ENCODE data around the gene EIF4EBP2.
A peak's percentile ranks its signal among the peaks of the same experiment; 100 is the strongest.

EIF4EBP2 gene

DNA sequence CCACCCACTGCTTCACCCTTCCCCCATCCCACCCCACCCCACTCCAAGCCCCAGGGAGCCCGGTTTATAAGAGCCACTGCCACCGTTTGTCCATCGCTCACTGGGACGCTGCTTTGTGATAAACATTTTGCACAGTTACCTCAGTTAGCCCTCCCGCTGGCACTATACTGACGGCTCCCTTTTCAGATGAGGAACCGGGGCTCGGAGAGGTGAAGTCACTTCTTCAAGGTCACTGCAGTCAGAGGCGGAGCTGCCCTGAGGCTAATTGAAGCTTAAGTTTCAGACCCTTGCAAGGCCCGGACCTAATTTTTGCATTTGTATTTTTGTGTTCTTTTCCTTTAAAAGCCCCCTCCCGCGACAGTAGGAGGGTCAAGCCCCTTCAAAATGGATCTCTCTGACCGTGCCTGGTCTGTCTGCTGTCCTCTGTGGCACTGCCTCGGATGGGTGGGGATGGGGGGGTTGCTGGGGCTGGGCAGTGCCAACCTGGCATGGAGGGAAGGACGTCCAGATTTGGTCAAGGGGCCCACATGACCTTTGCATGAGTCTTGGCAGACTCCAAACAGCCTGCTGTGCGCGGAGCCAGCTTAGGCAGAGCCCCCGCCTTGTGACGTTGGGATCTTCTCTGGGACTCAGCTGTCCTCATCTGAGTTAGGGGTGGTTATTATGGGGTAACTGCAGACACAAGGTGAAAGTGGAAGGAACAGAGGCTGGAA is 55.3 kb downstream of the EIF4EBP2 start:
- no CpG with 5 or more reads among the region's 19 CpGs for WGBS (ENCODE audit: insufficient coverage, insufficient read length)
- H3K4me1 ChIP-seq (ENCODE audit: control insufficient read depth, insufficient read depth, low read length): peaks cover 9% of the 10 kb centered on the region
- H3K36me3 ChIP-seq (ENCODE audit: control insufficient read depth, insufficient read depth, low read length): no peaks in the 10 kb centered on the region
- H3K27ac ChIP-seq (ENCODE audit: low read length): no peak overlapping the region
- DNase-seq (ENCODE audit: low read depth, low spot score): no peak
- H3K4me3 ChIP-seq (ENCODE audit: low read length): peak overlapping the region; percentile 35; the same call in 1 of the 2 replicates
- H3K27me3 ChIP-seq (ENCODE audit: control insufficient read depth, insufficient read depth, low read length): peaks cover 6% of the 10 kb centered on the region
- no peaks in the 10 kb centered on the region for H3K9me3 ChIP-seq (ENCODE audit: control insufficient read depth, insufficient read depth, low read length)

DNA sequence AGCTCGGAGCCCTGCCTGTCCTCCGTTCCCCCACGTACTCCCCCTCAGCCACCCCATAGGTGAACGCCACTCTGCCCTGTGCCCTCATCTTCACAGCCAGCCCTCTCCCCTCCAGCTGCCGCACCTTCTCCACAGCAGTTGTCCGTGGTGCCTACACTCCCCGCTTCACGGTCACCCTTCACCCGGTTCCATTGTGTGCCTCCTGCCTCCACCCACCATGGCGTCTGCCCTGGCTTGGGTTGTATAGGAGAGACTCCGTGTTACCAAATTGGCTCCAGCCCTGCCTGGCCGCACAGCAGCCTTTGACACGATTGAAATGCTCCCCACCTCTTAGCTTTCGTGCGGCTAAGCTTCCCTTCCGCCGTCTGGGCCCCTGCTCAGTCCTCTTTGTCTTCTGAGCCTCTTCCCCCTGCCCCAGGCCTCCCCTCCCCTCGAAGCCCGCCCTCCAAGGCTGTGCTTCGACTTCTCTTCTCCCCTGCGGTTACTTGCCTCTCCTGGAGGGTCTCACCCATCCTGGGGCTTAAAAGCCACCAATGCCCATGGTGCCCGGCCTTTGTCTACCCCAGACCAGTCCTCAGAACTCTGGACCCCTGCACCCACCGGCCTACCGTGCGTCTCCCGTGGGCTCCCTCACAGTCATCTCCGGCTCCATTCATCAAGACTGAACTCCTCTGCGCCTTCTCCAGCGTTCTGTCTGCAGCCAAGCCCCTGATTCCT is 56.0 kb downstream of the EIF4EBP2 start:
- no peak for DNase-seq (ENCODE audit: low read depth, low spot score)
- Histone ChIP-seq H3K27ac (ENCODE audit: low read length) (no peak overlapping the region), H3K36me3 (ENCODE audit: control insufficient read depth, insufficient read depth, low read length) (no peaks in the 10 kb centered on the region), H3K9me3 (ENCODE audit: control insufficient read depth, insufficient read depth, low read length) (no peaks in the 10 kb centered on the region), H3K27me3 (ENCODE audit: control insufficient read depth, insufficient read depth, low read length) (peaks cover 6% of the 10 kb centered on the region), H3K4me1 (ENCODE audit: control insufficient read depth, insufficient read depth, low read length) (peaks cover 9% of the 10 kb centered on the region), H3K4me3 (ENCODE audit: low read length) (no peak overlapping the region)
- no CpG with 5 or more reads among the region's 29 CpGs for WGBS (ENCODE audit: insufficient coverage, insufficient read length)

DNA sequence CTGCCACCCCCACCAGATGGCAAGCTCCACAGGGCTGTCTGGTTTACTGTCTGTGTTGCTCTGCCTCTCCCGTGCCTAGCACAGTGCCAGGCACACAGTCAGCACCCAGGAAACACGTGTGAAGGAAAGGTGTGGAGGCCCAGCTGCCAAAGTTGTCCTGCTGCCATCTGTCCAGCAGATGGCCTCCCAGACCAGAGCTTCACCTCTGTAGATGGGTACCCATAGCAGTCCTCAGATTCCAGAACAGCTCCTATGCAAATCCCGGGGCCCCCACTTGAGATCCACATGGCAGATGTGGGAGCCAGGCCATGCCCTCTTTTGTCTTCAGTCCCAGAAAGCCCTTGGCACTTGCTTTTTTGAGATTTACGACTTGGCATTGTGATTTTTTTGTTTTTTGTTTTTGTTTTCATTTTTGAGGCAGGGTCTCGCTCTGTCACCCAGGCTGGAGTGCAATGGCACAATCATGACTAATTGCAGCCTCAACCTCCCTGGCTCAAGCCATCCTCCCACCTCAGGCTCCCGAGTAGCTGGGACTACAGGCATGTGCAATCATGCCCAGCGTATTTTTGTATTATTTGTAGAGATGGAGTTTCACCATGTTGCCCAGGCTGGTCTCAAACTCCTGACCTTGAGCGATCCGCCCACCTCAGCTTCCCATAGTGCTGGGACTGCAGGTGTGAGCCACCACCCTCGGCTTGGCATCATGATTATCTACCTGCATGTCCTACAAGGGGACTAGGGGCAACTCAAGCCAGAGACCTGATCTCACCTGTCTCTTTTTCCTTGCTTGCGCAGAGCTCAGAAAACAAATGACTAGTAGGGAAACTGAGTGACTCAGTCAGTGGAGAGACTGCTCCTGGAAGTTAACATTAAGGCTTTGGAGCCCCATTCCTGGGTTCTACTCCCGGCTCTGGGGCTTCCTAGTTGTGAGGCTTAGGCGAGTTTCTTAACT is 57.7 kb downstream of the EIF4EBP2 start:
- peaks cover 6% of the 10 kb centered on the region for H3K27me3 ChIP-seq (ENCODE audit: control insufficient read depth, insufficient read depth, low read length)
- DNase-seq (ENCODE audit: low read depth, low spot score): no peak

DNA sequence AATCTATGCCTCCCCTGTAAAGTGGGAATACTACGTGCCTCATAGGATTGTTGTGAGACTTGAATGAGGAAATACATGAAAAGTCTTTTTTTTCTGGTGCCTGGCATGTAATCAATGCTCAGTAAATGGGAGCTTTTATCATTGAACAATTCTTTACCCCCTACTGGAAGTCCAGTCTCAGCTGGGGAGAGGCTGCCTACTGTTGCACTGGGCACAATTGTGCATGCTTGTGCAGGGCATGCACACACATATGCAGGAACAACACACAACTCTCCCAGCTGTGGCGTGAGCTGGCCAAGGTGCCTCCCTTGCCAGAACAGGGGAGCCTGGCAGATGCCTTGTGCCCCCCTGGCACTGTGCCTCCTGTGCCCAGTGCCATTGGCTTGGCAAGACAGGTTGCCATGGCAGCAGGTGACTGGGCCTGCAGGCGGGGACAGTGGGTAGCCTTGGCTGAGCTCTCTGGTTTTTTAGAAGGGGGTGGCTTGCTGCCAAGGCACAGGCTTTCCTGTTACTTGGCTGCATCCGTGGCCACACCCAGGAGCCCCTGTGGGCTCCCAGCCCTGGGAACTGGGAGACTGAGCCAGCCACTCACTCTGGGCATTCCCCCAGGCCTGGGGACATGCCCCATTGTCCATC is 58.5 kb downstream of the EIF4EBP2 start:
- H3K36me3 ChIP-seq (ENCODE audit: control insufficient read depth, insufficient read depth, low read length): no peaks in the 10 kb centered on the region
- peaks cover 6% of the 10 kb centered on the region for H3K27me3 ChIP-seq (ENCODE audit: control insufficient read depth, insufficient read depth, low read length)
- H3K9me3 ChIP-seq (ENCODE audit: control insufficient read depth, insufficient read depth, low read length): no peaks in the 10 kb centered on the region
- WGBS (ENCODE audit: insufficient coverage, insufficient read length): no CpG with 5 or more reads among the region's 4 CpGs
- no peak overlapping the region for H3K27ac ChIP-seq (ENCODE audit: low read length)
- peaks cover 7% of the 10 kb centered on the region for H3K4me1 ChIP-seq (ENCODE audit: control insufficient read depth, insufficient read depth, low read length)
- no peak overlapping the region for H3K4me3 ChIP-seq (ENCODE audit: low read length)
- DNase-seq (ENCODE audit: low read depth, low spot score): no peak

More for the DNA sequence above, 57.7 kb downstream of the EIF4EBP2 start:
- no peaks in the 10 kb centered on the region for H3K36me3 ChIP-seq (ENCODE audit: control insufficient read depth, insufficient read depth, low read length)
- no peak overlapping the region for H3K4me3 ChIP-seq (ENCODE audit: low read length)
- no peaks in the 10 kb centered on the region for H3K9me3 ChIP-seq (ENCODE audit: control insufficient read depth, insufficient read depth, low read length)
- H3K4me1 ChIP-seq (ENCODE audit: control insufficient read depth, insufficient read depth, low read length): peaks cover 7% of the 10 kb centered on the region
- H3K27ac ChIP-seq (ENCODE audit: low read length): no peak overlapping the region
- no CpG with 5 or more reads among the region's 13 CpGs for WGBS (ENCODE audit: insufficient coverage, insufficient read length)

DNA sequence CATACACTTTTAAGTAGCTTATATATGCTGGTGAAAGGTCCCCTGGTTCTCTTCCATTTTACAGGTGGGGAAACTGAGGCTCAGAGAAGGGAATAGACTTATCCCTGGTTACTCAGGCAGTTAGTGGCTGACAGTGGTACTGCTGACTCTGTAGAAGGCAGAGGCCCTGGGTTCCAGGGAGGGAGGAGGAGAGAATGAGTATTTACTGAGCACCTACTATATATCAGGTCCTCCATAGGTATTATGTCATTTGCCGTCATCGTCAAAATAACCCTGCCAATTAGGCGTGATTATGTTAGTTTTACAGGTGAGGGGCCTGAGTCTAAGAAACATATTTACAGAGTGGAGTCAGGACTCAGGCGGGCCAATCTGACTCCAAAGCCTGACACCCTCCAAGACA is 61.3 kb downstream of the EIF4EBP2 start:
- Histone ChIP-seq H3K27me3 (ENCODE audit: control insufficient read depth, insufficient read depth, low read length) (no peaks in the 10 kb centered on the region), H3K36me3 (ENCODE audit: control insufficient read depth, insufficient read depth, low read length) (no peaks in the 10 kb centered on the region), H3K4me3 (ENCODE audit: low read length) (no peak overlapping the region), H3K9me3 (ENCODE audit: control insufficient read depth, insufficient read depth, low read length) (no peaks in the 10 kb centered on the region), H3K27ac (ENCODE audit: low read length) (no peak overlapping the region), H3K4me1 (ENCODE audit: control insufficient read depth, insufficient read depth, low read length) (no peaks in the 10 kb centered on the region; the same call in none of the 2 replicates)
- DNase-seq (ENCODE audit: low read depth, low spot score): no peak
- WGBS (ENCODE audit: insufficient coverage, insufficient read length): no CpG with 5 or more reads among the region's 4 CpGs

DNA sequence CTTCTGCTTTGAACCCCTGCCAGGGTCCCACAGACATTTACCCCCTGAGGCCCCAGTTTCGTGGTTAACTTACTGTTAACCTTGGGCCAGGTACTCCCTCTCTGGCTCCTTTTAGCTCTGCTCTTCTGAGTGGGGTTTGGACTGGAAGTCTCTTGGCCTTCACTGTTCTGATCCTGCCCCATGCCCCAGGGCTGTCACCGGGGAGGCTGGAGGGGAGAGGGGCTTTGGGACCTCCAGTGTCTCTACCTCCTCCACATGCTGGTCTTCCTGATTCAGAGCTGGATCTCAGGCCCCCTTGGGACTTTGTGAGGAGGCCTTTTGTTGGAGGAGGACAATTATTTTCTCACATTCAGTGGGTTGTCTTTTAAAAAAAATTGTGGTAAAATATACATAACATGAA is 61.9 kb downstream of the EIF4EBP2 start:
- no peaks in the 10 kb centered on the region; the same call in none of the 2 replicates for H3K4me1 ChIP-seq (ENCODE audit: control insufficient read depth, insufficient read depth, low read length)
- H3K27me3 ChIP-seq (ENCODE audit: control insufficient read depth, insufficient read depth, low read length): no peaks in the 10 kb centered on the region
- H3K9me3 ChIP-seq (ENCODE audit: control insufficient read depth, insufficient read depth, low read length): no peaks in the 10 kb centered on the region
- H3K4me3 ChIP-seq (ENCODE audit: low read length): no peak overlapping the region; the same call in 1 of the 2 replicates
- H3K36me3 ChIP-seq (ENCODE audit: control insufficient read depth, insufficient read depth, low read length): no peaks in the 10 kb centered on the region
- DNase-seq (ENCODE audit: low read depth, low spot score): no peak
- WGBS (ENCODE audit: insufficient coverage, insufficient read length): no CpG with 5 or more reads among the region's 2 CpGs
- no peak overlapping the region for H3K27ac ChIP-seq (ENCODE audit: low read length)

DNA sequence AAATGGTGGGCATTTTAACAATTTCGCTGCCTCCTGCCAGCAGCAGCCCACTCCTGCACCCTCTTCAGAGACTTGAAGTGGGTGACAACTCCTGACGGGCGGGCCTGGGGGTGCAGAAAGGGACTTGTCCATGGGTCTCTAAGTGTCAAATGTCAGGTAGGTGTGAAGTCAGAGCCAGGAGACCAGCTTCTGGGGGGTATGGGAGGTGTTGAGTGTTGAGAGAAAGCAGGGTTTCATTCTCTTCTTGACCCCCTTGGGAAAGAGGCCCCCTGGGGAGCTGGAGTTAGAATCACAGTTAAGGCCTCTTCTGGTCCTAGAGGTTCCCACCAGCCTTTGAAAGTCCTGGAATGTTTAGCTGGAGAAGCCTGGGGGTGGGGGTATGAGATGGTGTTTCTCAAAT is 63.0 kb downstream of the EIF4EBP2 start:
- H3K27ac ChIP-seq (ENCODE audit: low read length): no peak overlapping the region
- no peaks in the 10 kb centered on the region for H3K36me3 ChIP-seq (ENCODE audit: control insufficient read depth, insufficient read depth, low read length)
- H3K4me1 ChIP-seq (ENCODE audit: control insufficient read depth, insufficient read depth, low read length): no peaks in the 10 kb centered on the region; the same call in none of the 2 replicates
- WGBS (ENCODE audit: insufficient coverage, insufficient read length): no CpG with 5 or more reads among the region's 3 CpGs
- no peaks in the 10 kb centered on the region for H3K9me3 ChIP-seq (ENCODE audit: control insufficient read depth, insufficient read depth, low read length)
- H3K4me3 ChIP-seq (ENCODE audit: low read length): no peak overlapping the region
- H3K27me3 ChIP-seq (ENCODE audit: control insufficient read depth, insufficient read depth, low read length): no peaks in the 10 kb centered on the region
- no peak for DNase-seq (ENCODE audit: low read depth, low spot score)

DNA sequence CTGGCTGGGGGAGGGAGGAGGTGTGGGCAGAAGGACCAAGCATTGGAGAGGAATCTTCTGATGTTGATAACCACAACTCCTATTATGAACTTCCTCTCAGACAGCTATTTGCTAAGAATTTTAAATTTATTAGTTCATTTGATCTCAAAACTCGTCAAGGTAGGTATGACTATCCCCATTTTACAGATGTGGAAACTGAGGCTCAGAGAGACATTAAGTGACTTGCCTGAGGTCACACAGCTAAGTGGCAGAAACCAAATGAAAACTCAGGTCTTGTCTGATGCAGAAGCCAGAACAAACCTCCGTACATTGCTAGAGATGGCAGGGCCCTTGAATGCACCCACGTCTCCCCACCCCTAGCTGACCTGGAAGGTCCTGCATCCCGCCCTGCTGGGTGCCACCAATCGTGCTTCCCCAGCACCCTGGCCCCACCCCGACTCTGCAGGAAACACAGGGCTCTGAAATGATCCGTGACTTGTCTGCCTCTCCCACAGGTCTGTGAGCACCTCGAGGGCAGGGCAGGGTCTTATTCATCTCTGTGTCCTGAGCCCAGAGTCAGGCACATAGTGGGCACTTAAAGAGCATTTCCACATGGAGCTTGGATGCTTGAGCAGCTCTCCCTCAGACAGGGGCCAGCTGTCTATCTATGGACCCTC is 69.0 kb downstream of the EIF4EBP2 start:
- peaks cover 1% of the 10 kb centered on the region for H3K4me1 ChIP-seq (ENCODE audit: control insufficient read depth, insufficient read depth, low read length)
- WGBS (ENCODE audit: insufficient coverage, insufficient read length): no CpG with 5 or more reads among the region's 8 CpGs
- H3K27me3 ChIP-seq (ENCODE audit: control insufficient read depth, insufficient read depth, low read length): no peaks in the 10 kb centered on the region
- H3K4me3 ChIP-seq (ENCODE audit: low read length): no peak overlapping the region
- no peak for DNase-seq (ENCODE audit: low read depth, low spot score)
- H3K27ac ChIP-seq (ENCODE audit: low read length): no peak overlapping the region
- H3K9me3 ChIP-seq (ENCODE audit: control insufficient read depth, insufficient read depth, low read length): no peaks in the 10 kb centered on the region
- H3K36me3 ChIP-seq (ENCODE audit: control insufficient read depth, insufficient read depth, low read length): no peaks in the 10 kb centered on the region

DNA sequence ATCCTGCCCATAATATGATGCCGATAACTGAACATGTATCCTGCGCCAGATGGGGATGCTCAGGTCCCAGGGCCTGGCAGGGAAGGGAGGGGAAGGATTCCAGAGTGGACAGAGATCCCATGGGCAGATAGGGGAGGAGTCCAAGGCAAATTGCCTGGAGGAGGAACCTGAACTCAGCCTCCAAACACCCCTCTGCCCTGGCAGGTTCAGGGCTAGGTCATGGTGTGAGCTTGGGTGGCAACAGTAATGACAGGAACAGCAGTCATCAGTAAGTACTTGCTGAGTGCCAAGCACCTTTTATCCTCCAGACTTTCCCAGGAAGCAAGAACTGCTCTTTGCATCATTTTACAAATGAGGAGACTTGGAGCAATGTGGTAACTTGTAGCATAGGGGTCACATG is 70.8 kb downstream of the EIF4EBP2 start:
- Histone ChIP-seq H3K4me3 (ENCODE audit: low read length) (no peak overlapping the region), H3K36me3 (ENCODE audit: control insufficient read depth, insufficient read depth, low read length) (no peaks in the 10 kb centered on the region), H3K27ac (ENCODE audit: low read length) (no peak overlapping the region), H3K9me3 (ENCODE audit: control insufficient read depth, insufficient read depth, low read length) (no peaks in the 10 kb centered on the region), H3K27me3 (ENCODE audit: control insufficient read depth, insufficient read depth, low read length) (no peaks in the 10 kb centered on the region), H3K4me1 (ENCODE audit: control insufficient read depth, insufficient read depth, low read length) (0 out of 2 replicates have a peak, but pooled peaks cover 2% of the 10 kb centered on the region)
- no CpG with 5 or more reads among the region's 2 CpGs for WGBS (ENCODE audit: insufficient coverage, insufficient read length)
- DNase-seq (ENCODE audit: low read depth, low spot score): no peak
